HepG2 (cell line): Measurements from ENCODE around the gene CHID1. TPM values are rescaled to one million over a fixed set of nuclear protein-coding genes. Genes with fewer than 3 reads are reported as not detected.

Experiments used
- ARNTL ChIP-seq: sonication (generic); formaldehyde crosslinking; IDR thresholded peaks from 2 replicates; pipeline ENCODE4 v1.4.0; 2020; ENCODE audit warnings: mild to moderate bottlenecking, missing genetic modification reagents
- FOXK1 ChIP-seq: sonication (generic); formaldehyde crosslinking; IDR thresholded peaks from 2 replicates; pipeline ENCODE4 v1.4.0; 2020; ENCODE audit warnings: low read depth, missing genetic modification reagents, borderline replicate concordance
- GABPB1 ChIP-seq: IDR thresholded peaks from 2 replicates; pipeline ENCODE4 v1.6.1; 2016; ENCODE audit warnings: mild to moderate bottlenecking, missing genetic modification reagents, moderate library complexity, missing compliant biosample characterization
- HBP1 ChIP-seq: IDR thresholded peaks from 2 replicates; pipeline ENCODE4 v1.6.1; 2016; ENCODE audit warnings: low read depth, control low read depth
- MXD4 ChIP-seq: IDR thresholded peaks from 2 replicates; pipeline ENCODE4 v1.6.1; 2016; ENCODE audit warnings: mild to moderate bottlenecking, missing biosample characterization, missing genetic modification reagents
- NFRKB ChIP-seq: fragments of 450-650 bp; IDR thresholded peaks from 2 replicates; pipeline ENCODE4 v1.6.1; 2017
- NFYC ChIP-seq: IDR thresholded peaks from 2 replicates; pipeline ENCODE4 v1.6.1; 2016; ENCODE audit warnings: missing genetic modification reagents, missing compliant biosample characterization
- SMC3 ChIP-seq: IDR thresholded peaks from 2 replicates; pipeline ENCODE4 v1.6.1; 2011; ENCODE audit warnings: low read length, improper control_type of control experiment
- STAG1 ChIP-seq: sonication (generic); formaldehyde crosslinking; IDR thresholded peaks from 2 replicates; pipeline ENCODE4 v1.4.0; 2020; ENCODE audit warnings: missing genetic modification reagents
- USF2 ChIP-seq, 2 experiments: sonication (generic) in 1 of 2; formaldehyde crosslinking in 1 of 2; IDR thresholded peaks; 2 replicates each; pipeline versions ENCODE4 v1.5.1 to v1.6.1; 2011 to 2020; ENCODE audit warnings: borderline replicate concordance in 1 of 2, low read depth in 1 of 2, low read length in 1 of 2, mild to moderate bottlenecking in 1 of 2, missing genetic modification reagents in 1 of 2, moderate library complexity in 1 of 2
- ZBTB33 ChIP-seq: sonication (generic); formaldehyde crosslinking; IDR thresholded peaks from 2 replicates; pipeline ENCODE4 v1.4.0; 2020; ENCODE audit warnings: missing genetic modification reagents
- ZNF224 ChIP-seq: sonication (generic); formaldehyde crosslinking; IDR thresholded peaks from 2 replicates; pipeline ENCODE4 v1.5.0; 2020; ENCODE audit warnings: mild to moderate bottlenecking, missing genetic modification reagents
- ZNF317 ChIP-seq: sonication (generic); formaldehyde crosslinking; IDR thresholded peaks from 2 replicates; pipeline ENCODE4 v1.5.0; 2020; ENCODE audit warnings: mild to moderate bottlenecking, missing genetic modification reagents
- ZNF543 ChIP-seq: sonication (generic); formaldehyde crosslinking; IDR thresholded peaks from 2 replicates; pipeline ENCODE4 v1.4.0; 2020; ENCODE audit warnings: mild to moderate bottlenecking, missing genetic modification reagents
- ZNF740 ChIP-seq: sonication (generic); formaldehyde crosslinking; IDR thresholded peaks from 2 replicates; pipeline ENCODE4 v1.4.0; 2020; ENCODE audit warnings: missing genetic modification reagents
- ZNF788 ChIP-seq: sonication (generic); formaldehyde crosslinking; IDR thresholded peaks from 2 replicates; pipeline ENCODE4 v1.5.0; 2020; ENCODE audit warnings: mild to moderate bottlenecking, missing genetic modification reagents, borderline replicate concordance
- polyA plus RNA-seq, 8 experiments: library from polyadenylated mRNA; depleted of rRNA in 3 of 8; stranded (reverse) in 7 of 8; unstranded in 1 of 8; fragments of >200 nt; fragmentation: Illumina TruSeq in 4 of 8; extraction: Trizol in 4 of 8; gene quantifications; 2 replicates each; pipeline versions ENCODE4 v1.2.1 to v1.2.3, GENCODE V29; 2011 to 2016; ENCODE audit warnings: low read depth in 4 of 8, missing spikeins in 1 of 8, mixed read lengths in 1 of 8; ENCODE audit not compliant: insufficient read depth in 1 of 8
- total RNA-seq, 5 experiments: library from RNA; depleted of rRNA; stranded (reverse); fragments of >200 nt; fragmentation: Illumina TruSeq; extraction: Trizol; gene quantifications; 2 replicates each; pipeline ENCODE4 v1.2.3, GENCODE V29; 2016; ENCODE audit warnings: low read depth in 1 of 5
- TF ChIP-seq, protein P1 (sequence below): sonication (generic); formaldehyde crosslinking; IDR thresholded peaks from 2 replicates; pipeline ENCODE4 v1.5.1; 2020; ENCODE audit warnings: mild to moderate bottlenecking, missing genetic modification reagents, moderate library complexity
- TF ChIP-seq, protein P2 (sequence below): fragments of 450-650 bp; IDR thresholded peaks from 2 replicates; pipeline ENCODE4 v1.6.1; 2017

Gene CHID1
- total and polyA plus RNA-seq, 2 of the 13 experiments (the other 11 are each of a cell fraction or from before 2014, with no cell fraction given): 65.1 to 93.6 TPM

- TF ChIP-seq USF2 (IDR thresholded peaks at IDR 0.05; ENCODE audit: low read depth, low read length) (peak; percentile 10; the same call in 1 of the 2 replicates), USF2 (CRISPR knock-in tag; IDR thresholded peaks at IDR 0.05; ENCODE audit: borderline replicate concordance) (no peak; the same call in 1 of the 2 replicates), ARNTL (no peak), ZNF224 (no peak), STAG1 (CRISPR knock-in tag) (peak; percentile 90), NFRKB (no peak), SMC3 (peak; percentile 44), FOXK1 (CRISPR knock-in tag) (no peak), GABPB1 (CRISPR knock-in tag) (no peak), HBP1 (CRISPR knock-in tag) (no peak), ZNF788 (CRISPR knock-in tag) (no peak), ZBTB33 (CRISPR knock-in tag) (peak; percentile 95), ZNF543 (no peak), NFYC (CRISPR knock-in tag) (no peak), ZNF740 (no peak), ZNF317 (CRISPR knock-in tag) (no peak), MXD4 (CRISPR knock-in tag) (no peak)
- TF ChIP-seq, protein P1, sequence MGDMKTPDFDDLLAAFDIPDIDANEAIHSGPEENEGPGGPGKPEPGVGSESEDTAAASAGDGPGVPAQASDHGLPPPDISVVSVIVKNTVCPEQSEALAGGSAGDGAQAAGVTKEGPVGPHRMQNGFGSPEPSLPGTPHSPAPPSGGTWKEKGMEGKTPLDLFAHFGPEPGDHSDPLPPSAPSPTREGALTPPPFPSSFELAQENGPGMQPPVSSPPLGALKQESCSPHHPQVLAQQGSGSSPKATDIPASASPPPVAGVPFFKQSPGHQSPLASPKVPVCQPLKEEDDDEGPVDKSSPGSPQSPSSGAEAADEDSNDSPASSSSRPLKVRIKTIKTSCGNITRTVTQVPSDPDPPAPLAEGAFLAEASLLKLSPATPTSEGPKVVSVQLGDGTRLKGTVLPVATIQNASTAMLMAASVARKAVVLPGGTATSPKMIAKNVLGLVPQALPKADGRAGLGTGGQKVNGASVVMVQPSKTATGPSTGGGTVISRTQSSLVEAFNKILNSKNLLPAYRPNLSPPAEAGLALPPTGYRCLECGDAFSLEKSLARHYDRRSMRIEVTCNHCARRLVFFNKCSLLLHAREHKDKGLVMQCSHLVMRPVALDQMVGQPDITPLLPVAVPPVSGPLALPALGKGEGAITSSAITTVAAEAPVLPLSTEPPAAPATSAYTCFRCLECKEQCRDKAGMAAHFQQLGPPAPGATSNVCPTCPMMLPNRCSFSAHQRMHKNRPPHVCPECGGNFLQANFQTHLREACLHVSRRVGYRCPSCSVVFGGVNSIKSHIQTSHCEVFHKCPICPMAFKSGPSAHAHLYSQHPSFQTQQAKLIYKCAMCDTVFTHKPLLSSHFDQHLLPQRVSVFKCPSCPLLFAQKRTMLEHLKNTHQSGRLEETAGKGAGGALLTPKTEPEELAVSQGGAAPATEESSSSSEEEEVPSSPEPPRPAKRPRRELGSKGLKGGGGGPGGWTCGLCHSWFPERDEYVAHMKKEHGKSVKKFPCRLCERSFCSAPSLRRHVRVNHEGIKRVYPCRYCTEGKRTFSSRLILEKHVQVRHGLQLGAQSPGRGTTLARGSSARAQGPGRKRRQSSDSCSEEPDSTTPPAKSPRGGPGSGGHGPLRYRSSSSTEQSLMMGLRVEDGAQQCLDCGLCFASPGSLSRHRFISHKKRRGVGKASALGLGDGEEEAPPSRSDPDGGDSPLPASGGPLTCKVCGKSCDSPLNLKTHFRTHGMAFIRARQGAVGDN: peak; percentile 51
- TF ChIP-seq, protein P2, sequence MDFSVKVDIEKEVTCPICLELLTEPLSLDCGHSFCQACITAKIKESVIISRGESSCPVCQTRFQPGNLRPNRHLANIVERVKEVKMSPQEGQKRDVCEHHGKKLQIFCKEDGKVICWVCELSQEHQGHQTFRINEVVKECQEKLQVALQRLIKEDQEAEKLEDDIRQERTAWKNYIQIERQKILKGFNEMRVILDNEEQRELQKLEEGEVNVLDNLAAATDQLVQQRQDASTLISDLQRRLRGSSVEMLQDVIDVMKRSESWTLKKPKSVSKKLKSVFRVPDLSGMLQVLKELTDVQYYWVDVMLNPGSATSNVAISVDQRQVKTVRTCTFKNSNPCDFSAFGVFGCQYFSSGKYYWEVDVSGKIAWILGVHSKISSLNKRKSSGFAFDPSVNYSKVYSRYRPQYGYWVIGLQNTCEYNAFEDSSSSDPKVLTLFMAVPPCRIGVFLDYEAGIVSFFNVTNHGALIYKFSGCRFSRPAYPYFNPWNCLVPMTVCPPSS: no peak
- TF ChIP-seq, all 625 proteins: peak for 10
These were observed 11.9 kb downstream of the CHID1 start (continued) for GRCh38 chr11:898540-899190.
